ENCODE measurements around the gene APOL4. TPM values are rescaled to one million over a fixed set of nuclear protein-coding genes. Genes with fewer than 3 reads are reported as not detected.

The APOL4 gene
- total RNA-seq, 2 experiments from 2014 or later, result not detected

DNA sequence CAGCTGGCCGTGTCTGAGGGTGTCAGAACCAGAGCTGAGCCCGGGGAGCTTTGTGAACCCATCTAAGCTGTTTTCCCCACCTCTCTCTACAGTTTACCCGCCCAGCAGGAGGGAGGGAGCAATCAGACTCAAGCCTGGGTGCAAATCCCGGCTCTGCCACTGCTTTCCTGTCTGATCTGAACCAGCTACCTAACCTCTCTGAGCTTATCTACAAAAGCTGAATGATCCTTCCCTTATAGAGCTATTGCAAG, 37.5 kb upstream of the APOL4 start:
- Mint-ChIP-seq H3K36me3 (ENCODE audit: low read depth) (peaks cover 46% of the 10 kb centered on the region), H3K4me1 (ENCODE audit: low read depth) (peaks cover 54% of the 10 kb centered on the region), H3K4me3 (peak overlapping the region; percentile 87), H3K27ac (peak overlapping the region; percentile 90), H3K9me3 (no peaks in the 10 kb centered on the region), H3K27me3 (no peaks in the 10 kb centered on the region)
- intact Hi-C loops (cut with DNase I, micrococcal nuclease), result loop anchor here in 1 of 2 experiments (5.0 kb wide), 1 partner anchor 38 kb away; no protein-coding TSS in a partner anchor
- no peaks in the 10 kb centered on the region for H3K9me3 ChIP-seq (ENCODE audit: control insufficient read depth in 1 of 2, insufficient read depth in 1 of 2, low read length in 2 of 2)
- TF ChIP-seq, protein P1, sequence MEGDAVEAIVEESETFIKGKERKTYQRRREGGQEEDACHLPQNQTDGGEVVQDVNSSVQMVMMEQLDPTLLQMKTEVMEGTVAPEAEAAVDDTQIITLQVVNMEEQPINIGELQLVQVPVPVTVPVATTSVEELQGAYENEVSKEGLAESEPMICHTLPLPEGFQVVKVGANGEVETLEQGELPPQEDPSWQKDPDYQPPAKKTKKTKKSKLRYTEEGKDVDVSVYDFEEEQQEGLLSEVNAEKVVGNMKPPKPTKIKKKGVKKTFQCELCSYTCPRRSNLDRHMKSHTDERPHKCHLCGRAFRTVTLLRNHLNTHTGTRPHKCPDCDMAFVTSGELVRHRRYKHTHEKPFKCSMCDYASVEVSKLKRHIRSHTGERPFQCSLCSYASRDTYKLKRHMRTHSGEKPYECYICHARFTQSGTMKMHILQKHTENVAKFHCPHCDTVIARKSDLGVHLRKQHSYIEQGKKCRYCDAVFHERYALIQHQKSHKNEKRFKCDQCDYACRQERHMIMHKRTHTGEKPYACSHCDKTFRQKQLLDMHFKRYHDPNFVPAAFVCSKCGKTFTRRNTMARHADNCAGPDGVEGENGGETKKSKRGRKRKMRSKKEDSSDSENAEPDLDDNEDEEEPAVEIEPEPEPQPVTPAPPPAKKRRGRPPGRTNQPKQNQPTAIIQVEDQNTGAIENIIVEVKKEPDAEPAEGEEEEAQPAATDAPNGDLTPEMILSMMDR (IDR thresholded peaks at IDR 0.05), result no peak
- peak overlapping the region; percentile 67 to 79 for H3K27ac ChIP-seq (ENCODE audit: low read depth in 1 of 2, low read length in 2 of 2)
- CTCF ChIA-PET, result interaction anchor here (0.6 to 2.6 kb wide), 11 partner anchors 10 to 268 kb away, joined by 3 to 11 read pairs (median 3); partner anchors contain the start of genes APOL1 and FOXRED2
- H3K4me1 ChIP-seq (ENCODE audit: insufficient read depth, low read length), result peaks cover 47% of the 10 kb centered on the region
- POLR2A ChIA-PET, result interaction anchor here (0.9 to 2.7 kb wide), 17 partner anchors 12 to 939 kb away, joined by 3 to 21 read pairs (median 4); partner anchors contain the start of genes APOL1, APOL3, EIF3D and FOXRED2
- H3K4me3 ChIP-seq (ENCODE audit: low read length), result peak overlapping the region; percentile 89
- ATAC-seq (ENCODE audit: poor library complexity), result peak; percentile 27
- H3K36me3 ChIP-seq (ENCODE audit: insufficient read depth, low read length), result peaks cover 26% of the 10 kb centered on the region
- no peak for DNase-seq
- H3K27me3 ChIP-seq (ENCODE audit: control insufficient read depth in 1 of 2, insufficient read depth in 2 of 2, low read length in 2 of 2), result no peaks in the 10 kb centered on the region

DNA sequence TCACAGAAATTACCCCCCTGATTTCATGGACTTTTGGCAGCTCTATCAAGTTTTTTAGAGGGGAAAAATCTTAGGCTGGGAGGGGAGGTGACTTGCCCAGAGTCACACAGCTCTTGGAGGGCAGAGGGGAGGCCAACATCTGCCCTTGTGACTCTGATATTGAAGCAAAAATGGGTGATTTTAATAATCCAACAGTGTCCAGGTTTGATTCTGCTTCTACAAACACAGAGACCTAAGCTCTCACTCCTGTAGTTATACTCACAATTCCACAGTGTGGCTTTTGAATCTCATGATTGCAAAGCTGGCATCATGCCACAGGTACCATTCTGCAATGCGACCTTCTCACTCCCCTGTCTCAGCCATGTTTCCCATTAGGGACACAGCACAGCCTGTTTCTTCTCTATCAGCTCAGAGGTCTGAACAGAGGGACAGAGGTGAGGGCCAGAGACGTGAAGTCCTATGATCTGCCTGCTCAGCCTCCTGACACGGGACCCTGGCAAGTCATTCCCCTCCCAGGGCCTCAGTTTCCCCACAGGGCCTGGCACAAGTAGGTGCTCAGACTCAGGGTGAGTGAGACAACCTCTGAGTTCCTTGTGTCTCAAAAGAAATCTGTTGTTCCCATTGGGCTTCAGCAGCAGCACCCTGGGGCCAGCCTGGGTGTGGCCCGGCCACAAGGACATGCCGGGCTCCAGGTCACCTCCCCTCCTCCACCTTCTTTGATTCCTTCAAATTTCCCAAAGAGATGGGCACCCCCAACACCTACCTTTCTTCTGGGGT, 37.0 kb upstream of the APOL4 start:
- peak overlapping the region; percentile 67 to 79 for H3K27ac ChIP-seq (ENCODE audit: low read depth in 1 of 2, low read length in 2 of 2)
- Mint-ChIP-seq H3K4me3 (peak overlapping the region; percentile 87), H3K27me3 (no peaks in the 10 kb centered on the region), H3K9me3 (no peaks in the 10 kb centered on the region), H3K4me1 (ENCODE audit: low read depth) (peaks cover 55% of the 10 kb centered on the region), H3K27ac (peak overlapping the region; percentile 90), H3K36me3 (ENCODE audit: low read depth) (peaks cover 51% of the 10 kb centered on the region)
- TF ChIP-seq, protein P1 (IDR thresholded peaks at IDR 0.05), result no peak
- CTCF ChIA-PET, result interaction anchor here (0.6 to 2.6 kb wide), 14 partner anchors 10 to 272 kb away, joined by 3 to 11 read pairs (median 3); partner anchors contain the start of genes APOL1 and FOXRED2
- H3K9me3 ChIP-seq (ENCODE audit: control insufficient read depth in 1 of 2, insufficient read depth in 1 of 2, low read length in 2 of 2), result no peaks in the 10 kb centered on the region
- no peaks in the 10 kb centered on the region for H3K27me3 ChIP-seq (ENCODE audit: control insufficient read depth in 1 of 2, insufficient read depth in 2 of 2, low read length in 2 of 2)
- intact Hi-C loops (cut with DNase I, micrococcal nuclease), result loop anchor here in 1 of 2 experiments (5.0 kb wide), 1 partner anchor 39 kb away; no protein-coding TSS in a partner anchor
- POLR2A ChIA-PET, result interaction anchor here (0.8 to 2.7 kb wide), 17 partner anchors 11 to 939 kb away, joined by 3 to 21 read pairs (median 4); partner anchors contain the start of genes APOL1, APOL3, EIF3D and FOXRED2
- peak overlapping the region; percentile 89 for H3K4me3 ChIP-seq (ENCODE audit: low read length)
- H3K4me1 ChIP-seq (ENCODE audit: insufficient read depth, low read length), result peaks cover 47% of the 10 kb centered on the region
- peak in 2 of 14 experiments; percentile 34 to 37 for DNase-seq
- H3K36me3 ChIP-seq (ENCODE audit: insufficient read depth, low read length), result peaks cover 28% of the 10 kb centered on the region
- no peak for ATAC-seq (ENCODE audit: poor library complexity)

DNA sequence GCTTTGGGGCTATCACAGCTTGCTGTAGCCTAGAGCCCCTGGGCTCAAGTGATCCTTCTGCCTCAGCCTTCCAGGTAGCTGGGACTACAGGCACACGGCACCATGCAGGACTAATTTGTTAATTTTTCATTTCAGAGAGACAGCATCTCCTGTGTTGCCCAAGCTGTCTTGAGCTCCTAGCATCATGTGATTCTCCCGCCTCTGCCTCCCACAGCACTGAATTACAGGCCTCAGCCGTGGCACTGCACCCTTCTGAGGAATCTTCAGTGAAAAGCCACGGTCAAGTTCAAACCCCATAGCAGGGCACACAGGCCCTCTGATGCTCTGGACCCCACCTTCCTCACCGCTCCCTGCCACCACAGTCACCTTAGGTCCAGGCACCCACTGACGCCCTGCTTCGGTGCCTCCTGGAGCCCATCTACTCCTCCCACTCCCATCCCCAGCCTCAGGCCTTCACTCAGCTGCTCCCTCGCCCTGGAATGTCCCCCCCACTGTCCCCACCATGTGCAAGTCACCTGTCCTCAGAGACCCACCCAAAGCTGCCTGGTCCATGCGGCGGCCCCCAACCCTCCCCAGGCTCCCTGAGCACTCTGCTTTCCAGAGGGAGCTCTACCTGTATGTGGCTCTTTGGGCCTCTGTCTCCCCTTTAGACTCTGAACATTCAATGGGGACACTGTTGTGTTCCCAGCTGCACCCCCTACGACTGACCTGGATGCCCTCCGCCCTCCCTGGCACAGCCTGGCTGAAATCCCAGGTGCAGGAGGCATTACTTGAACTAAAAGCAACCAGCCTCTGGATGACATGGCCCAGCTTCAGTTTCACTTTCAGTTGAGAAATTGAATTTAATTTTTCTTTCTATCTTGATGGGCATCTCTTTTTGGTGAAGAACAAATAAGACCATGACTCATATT, 36.1 kb upstream of the APOL4 start:
- Mint-ChIP-seq H3K36me3 (ENCODE audit: low read depth) (peaks cover 59% of the 10 kb centered on the region), H3K27me3 (no peaks in the 10 kb centered on the region), H3K27ac (peak overlapping the region; percentile 90), H3K4me1 (ENCODE audit: low read depth) (peaks cover 55% of the 10 kb centered on the region), H3K4me3 (peak overlapping the region; percentile 87), H3K9me3 (no peaks in the 10 kb centered on the region)
- H3K4me1 ChIP-seq (ENCODE audit: insufficient read depth, low read length), result peaks cover 50% of the 10 kb centered on the region
- POLR2A ChIA-PET, result interaction anchor here (0.8 to 2.7 kb wide), 7 partner anchors 16 to 538 kb away, joined by 3 to 21 read pairs (median 5); partner anchors contain the start of genes APOL1 and IFT27
- TF ChIP-seq, protein P1 (IDR thresholded peaks at IDR 0.05), result no peak
- DNase-seq (peak in 3 of 14 experiments; percentile 39 to 62 (median 47)), ATAC-seq (ENCODE audit: poor library complexity) (no peak)
- CTCF ChIA-PET, result interaction anchor here (0.9 to 2.4 kb wide), 5 partner anchors 40 to 273 kb away, joined by 3 to 5 read pairs (median 3); no protein-coding TSS in a partner anchor
- H3K36me3 ChIP-seq (ENCODE audit: insufficient read depth, low read length), result peaks cover 36% of the 10 kb centered on the region
- no peaks in the 10 kb centered on the region for H3K9me3 ChIP-seq (ENCODE audit: control insufficient read depth in 1 of 2, insufficient read depth in 1 of 2, low read length in 2 of 2)
- peak overlapping the region; percentile 67 to 79 for H3K27ac ChIP-seq (ENCODE audit: low read depth in 1 of 2, low read length in 2 of 2)
- peak overlapping the region; percentile 89 for H3K4me3 ChIP-seq (ENCODE audit: low read length)
- intact Hi-C loops (cut with DNase I, micrococcal nuclease), result loop anchor here in 1 of 2 experiments (5.0 kb wide), 1 partner anchor 40 kb away; no protein-coding TSS in a partner anchor
- H3K27me3 ChIP-seq (ENCODE audit: control insufficient read depth in 1 of 2, insufficient read depth in 2 of 2, low read length in 2 of 2), result no peaks in the 10 kb centered on the region
